Peyer's patch (tissue), 4 donors: ENCODE results near the gene ECSCR. TPM values are rescaled to one million over a fixed set of nuclear protein-coding genes. Genes with fewer than 3 reads are reported as not detected.
A peak's percentile ranks its signal among the peaks of the same experiment; 100 is the strongest.

Source experiments
- DNase-seq, 3 donors: peaks; one replicate each; pipeline ENCODE4 v3.0.0-alpha.2; 2017 to 2019
- H3K27ac ChIP-seq, 4 donors: fragments of 200-600 bp; sonication (generic); one replicate each; pipeline ENCODE4 v1.5.1; 2016 to 2019
- H3K27me3 ChIP-seq, 2 donors: fragments of 200-600 bp; sonication (generic); one replicate each; pipeline ENCODE4 v1.5.1; 2019
- H3K36me3 ChIP-seq, 3 donors: fragments of 200-600 bp; sonication (generic); one replicate each; pipeline ENCODE4 v1.5.1; 2016 to 2019
- H3K4me1 ChIP-seq, 4 donors: fragments of 200-600 bp; sonication (generic); one replicate each; pipeline ENCODE4 v1.5.1; 2016 to 2019
- H3K4me3 ChIP-seq, 4 donors: fragments of 200-600 bp; sonication (generic); 1 replicate in 3 of 4; 2 replicates in 1 of 4; pipeline ENCODE4 v1.5.1; 2016 to 2019; ENCODE audit warnings: mild to moderate bottlenecking in 1 of 4
- H3K9me3 ChIP-seq, 4 donors: fragments of 200-600 bp; sonication (generic); one replicate each; pipeline ENCODE4 v1.5.1; 2016 to 2019; ENCODE audit warnings: mild to moderate bottlenecking in 1 of 4
- CTCF ChIP-seq, 6 experiments: fragments of 450-650 bp in 4 of 6; fragments of 200-600 bp in 2 of 6; sonication (generic) in 1 of 6; IDR thresholded peaks; one replicate each; pipeline ENCODE4 v1.5.1; 2017 to 2019; ENCODE audit warnings: antibody characterized with exemption in 6 of 6, mild to moderate bottlenecking in 3 of 6, moderate library complexity in 1 of 6
- POLR2A ChIP-seq, 2 donors: fragments of 450-650 bp; IDR thresholded peaks; one replicate each; pipeline ENCODE4 v1.5.1; 2017; ENCODE audit warnings: antibody characterized with exemption in 2 of 2, mild to moderate bottlenecking in 2 of 2, moderate library complexity in 2 of 2
- total RNA-seq, 4 donors: library from RNA; depleted of rRNA; stranded (reverse); fragments of >200 nt; gene quantifications; one replicate each; pipeline ENCODE4 v1.1.0, GENCODE V29; 2016

ECSCR gene
- total RNA-seq, 4 donors from 2014 or later, result 3.2 to 24.8 (median 7.9) TPM

GRCh38 chr5:139415869-139416268 is 46.7 kb downstream of the ECSCR start:
- TF ChIP-seq CTCF (IDR thresholded peaks at IDR 0.05) (no peak), POLR2A (IDR thresholded peaks at IDR 0.05) (no peak)
- H3K4me3 ChIP-seq, result no peak overlapping the region
- peaks cover 0 to 29% (median 9%) of the 10 kb centered on the region in 4 donors for H3K4me1 ChIP-seq
- peak overlapping the region in 1 of 4 donors; percentile 33 for H3K27ac ChIP-seq
- no peaks in the 10 kb centered on the region for H3K9me3 ChIP-seq
- no peaks in the 10 kb centered on the region for H3K36me3 ChIP-seq
- H3K27me3 ChIP-seq, result no peaks in the 10 kb centered on the region
- DNase-seq, result no peak

- no peaks in the 10 kb centered on the region for H3K27me3 ChIP-seq
- peak overlapping the region in 2 of 4 donors; percentile 60 to 85 for H3K27ac ChIP-seq
- H3K4me3 ChIP-seq, result no peak overlapping the region
- H3K4me1 ChIP-seq, result peaks cover 0 to 29% (median 9%) of the 10 kb centered on the region in 4 donors
- H3K36me3 ChIP-seq, result no peaks in the 10 kb centered on the region
- TF ChIP-seq POLR2A (IDR thresholded peaks at IDR 0.05) (no peak), CTCF (IDR thresholded peaks at IDR 0.05) (no peak)
- H3K9me3 ChIP-seq, result no peaks in the 10 kb centered on the region
- no peak for DNase-seq
Observed at GRCh38 chr5:139415221-139415861, 47.2 kb downstream of the ECSCR start.

GRCh38 chr5:139414581-139415130 is 47.9 kb downstream of the ECSCR start:
- TF ChIP-seq CTCF (IDR thresholded peaks at IDR 0.05) (peak in 3 of 6 experiments; percentile 26 to 38 (median 31)), POLR2A (IDR thresholded peaks at IDR 0.05) (peak in 1 of 2 donors; percentile 51)
- Histone ChIP-seq H3K36me3 (no peaks in the 10 kb centered on the region), H3K4me1 (peaks cover 0 to 29% (median 9%) of the 10 kb centered on the region in 4 donors), H3K9me3 (no peaks in the 10 kb centered on the region), H3K4me3 (no peak overlapping the region), H3K27ac (peak overlapping the region in 2 of 4 donors; percentile 60 to 85), H3K27me3 (no peaks in the 10 kb centered on the region)
- DNase-seq, result peak in 1 of 3 donors; percentile 60

- Histone ChIP-seq H3K27ac (peak overlapping the region in 2 of 4 donors; percentile 60 to 85), H3K36me3 (no peaks in the 10 kb centered on the region), H3K4me3 (no peak overlapping the region), H3K9me3 (no peaks in the 10 kb centered on the region), H3K27me3 (no peaks in the 10 kb centered on the region), H3K4me1 (peaks cover 0 to 24% (median 9%) of the 10 kb centered on the region in 4 donors)
- peak in 1 of 3 donors; percentile 14 for DNase-seq
- no peak for TF ChIP-seq CTCF (IDR thresholded peaks at IDR 0.05)
- no peak for TF ChIP-seq POLR2A (IDR thresholded peaks at IDR 0.05)
Observed at GRCh38 chr5:139413963-139414362, 48.6 kb downstream of the ECSCR start.

GRCh38 chr5:139413153-139413552 is 49.4 kb downstream of the ECSCR start:
- no peaks in the 10 kb centered on the region for H3K27me3 ChIP-seq
- peak in 1 of 3 donors; percentile 6 for DNase-seq
- H3K4me1 ChIP-seq, result peaks cover 0 to 24% (median 7%) of the 10 kb centered on the region in 4 donors
- no peak overlapping the region for H3K4me3 ChIP-seq
- no peak overlapping the region for H3K27ac ChIP-seq
- TF ChIP-seq POLR2A (IDR thresholded peaks at IDR 0.05) (no peak), CTCF (IDR thresholded peaks at IDR 0.05) (no peak)
- no peaks in the 10 kb centered on the region for H3K36me3 ChIP-seq
- H3K9me3 ChIP-seq, result no peaks in the 10 kb centered on the region
